Liver (tissue), 9 donors: ENCODE data around the gene STAT6. TPM values are rescaled to one million over a fixed set of nuclear protein-coding genes. Genes with fewer than 3 reads are reported as not detected.

Source experiments
- DNase-seq: peaks from one replicate; pipeline ENCODE4 v3.0.0-alpha.2; 2017; ENCODE audit warnings: low spot score
- H3K27ac ChIP-seq, 2 donors: one replicate each; pipeline ENCODE4 v1.7.0; 2013; ENCODE audit warnings: inconsistent platforms in 2 of 2, low read length in 2 of 2, control low read depth in 1 of 2, low read depth in 1 of 2, mild to moderate bottlenecking in 1 of 2
- H3K27me3 ChIP-seq, 4 donors: one replicate each; pipeline versions ENCODE4 v1.6.1 to v1.7.0; 2013; ENCODE audit warnings: low read length in 3 of 4, inconsistent platforms in 1 of 4, mild to moderate bottlenecking in 1 of 4, moderate library complexity in 1 of 4; ENCODE audit not compliant: control insufficient read depth in 4 of 4, insufficient read depth in 4 of 4
- H3K36me3 ChIP-seq, 4 donors: one replicate each; pipeline versions ENCODE4 v1.6.1 to v1.7.0; 2013; ENCODE audit warnings: low read length in 3 of 4, mild to moderate bottlenecking in 3 of 4, low read depth in 1 of 4, moderate library complexity in 1 of 4; ENCODE audit not compliant: control insufficient read depth in 4 of 4, insufficient read depth in 3 of 4
- H3K4me1 ChIP-seq, 4 donors: one replicate each; pipeline versions ENCODE4 v1.6.1 to v1.7.0; 2013; ENCODE audit warnings: low read length in 3 of 4, mild to moderate bottlenecking in 3 of 4, moderate library complexity in 1 of 4; ENCODE audit not compliant: control insufficient read depth in 4 of 4, insufficient read depth in 4 of 4
- H3K4me3 ChIP-seq, 3 donors: one replicate each; pipeline versions ENCODE4 v1.6.1 to v1.7.0; 2013; ENCODE audit warnings: low read length in 3 of 3, control low read depth in 1 of 3, low read depth in 1 of 3, mild to moderate bottlenecking in 1 of 3
- H3K9ac ChIP-seq, 2 donors: one replicate each; pipeline ENCODE4 v1.7.0; 2013; ENCODE audit warnings: low read length in 2 of 2, mild to moderate bottlenecking in 2 of 2, moderate library complexity in 2 of 2, control low read depth in 1 of 2, low read depth in 1 of 2
- H3K9me3 ChIP-seq, 4 donors: one replicate each; pipeline versions ENCODE4 v1.6.1 to v1.7.0; 2013; ENCODE audit warnings: low read length in 3 of 4; ENCODE audit not compliant: control insufficient read depth in 4 of 4
- ATF3 ChIP-seq: IDR thresholded peaks from 2 replicates; pipeline ENCODE4 v1.6.1; 2016; ENCODE audit warnings: antibody characterized with exemption
- CTCF ChIP-seq: fragments of 150-350 bp; IDR thresholded peaks from 2 replicates; pipeline ENCODE4 v1.5.1; 2017; ENCODE audit warnings: improper control_type of control experiment, low read depth, low read length; ENCODE audit not compliant: missing input control
- EGR1 ChIP-seq, 2 donors: IDR thresholded peaks; 2 replicates each; pipeline ENCODE4 v1.6.1; 2016 to 2018; ENCODE audit warnings: antibody characterized with exemption in 2 of 2, low read depth in 2 of 2
- FOXA1 ChIP-seq: IDR thresholded peaks from 2 replicates; pipeline ENCODE4 v1.6.1; 2016; ENCODE audit warnings: antibody characterized with exemption
- FOXA2 ChIP-seq: IDR thresholded peaks from 2 replicates; pipeline ENCODE4 v1.6.1; 2016; ENCODE audit warnings: antibody characterized with exemption
- GABPA ChIP-seq, 2 donors: IDR thresholded peaks in 1 of 2; conservative IDR thresholded peaks in 1 of 2; 2 replicates each; pipeline ENCODE4 v1.6.1; 2016; ENCODE audit warnings: antibody characterized with exemption in 2 of 2, mild to moderate bottlenecking in 1 of 2, moderate library complexity in 1 of 2
- HNF4A ChIP-seq, 2 donors: conservative IDR thresholded peaks; 2 replicates each; pipeline ENCODE4 v1.6.1; 2016; ENCODE audit warnings: antibody characterized with exemption in 2 of 2, mild to moderate bottlenecking in 2 of 2
- HNF4G ChIP-seq: IDR thresholded peaks from 2 replicates; pipeline ENCODE4 v1.6.1; 2016; ENCODE audit warnings: antibody characterized with exemption
- JUND ChIP-seq, 2 donors: IDR thresholded peaks; 2 replicates each; pipeline ENCODE4 v1.6.1; 2016; ENCODE audit warnings: antibody characterized with exemption in 2 of 2
- NR2F2 ChIP-seq: IDR thresholded peaks from 2 replicates; pipeline ENCODE4 v1.6.1; 2016; ENCODE audit warnings: antibody characterized with exemption
- RAD21 ChIP-seq, 2 donors: IDR thresholded peaks; 2 replicates each; pipeline ENCODE4 v1.6.1; 2016; ENCODE audit warnings: antibody characterized with exemption in 2 of 2, mild to moderate bottlenecking in 2 of 2
- RXRA ChIP-seq, 2 donors: IDR thresholded peaks; 2 replicates each; pipeline ENCODE4 v1.6.1; 2017 to 2018; ENCODE audit warnings: antibody characterized with exemption in 2 of 2, mild to moderate bottlenecking in 1 of 2
- SP1 ChIP-seq: IDR thresholded peaks from 2 replicates; pipeline ENCODE4 v1.6.1; 2018; ENCODE audit warnings: antibody characterized with exemption, mild to moderate bottlenecking
- TAF1 ChIP-seq: conservative IDR thresholded peaks from 2 replicates; pipeline ENCODE4 v1.6.1; 2016; ENCODE audit warnings: antibody characterized with exemption, mild to moderate bottlenecking
- YY1 ChIP-seq: IDR thresholded peaks from 2 replicates; pipeline ENCODE4 v1.6.1; 2016; ENCODE audit warnings: antibody characterized with exemption, mild to moderate bottlenecking
- WGBS: extraction: QIAGEN DNeasy Blood & Tissue Kit; methylation state at CpG from one replicate; pipeline ENCODE4 v1.1.7; 2013; 5-methylcytosine and 5-hydroxymethylcytosine counted together
- polyA plus RNA-seq, 2 donors: library from polyadenylated mRNA; stranded (reverse) in 1 of 2; unstranded in 1 of 2; fragments of 200-250 nt in 1 of 2; fragments of >200 nt in 1 of 2; fragmentation: Nextera tagmentation in 1 of 2; extraction: Ambion mirVana in 1 of 2; gene quantifications; one replicate each; pipeline versions ENCODE4 v1.2.1 to v1.2.3, GENCODE V29; 2013 to 2015
- total RNA-seq, 2 donors: library from RNA; depleted of rRNA; stranded (reverse); fragments of >200 nt; gene quantifications; one replicate each; pipeline ENCODE4 v1.2.3, GENCODE V29; 2014
- TF ChIP-seq, protein P1 (sequence below): IDR thresholded peaks from 2 replicates; pipeline ENCODE4 v1.6.1; 2016; ENCODE audit warnings: antibody characterized with exemption, mild to moderate bottlenecking
- TF ChIP-seq, protein P2 (sequence below): IDR thresholded peaks from 2 replicates; pipeline ENCODE4 v1.6.1; 2016; ENCODE audit warnings: antibody characterized with exemption
- TF ChIP-seq, protein P3 (sequence below): IDR thresholded peaks from 2 replicates; pipeline ENCODE4 v1.6.1; 2016; ENCODE audit warnings: antibody characterized with exemption
- donor health status: healthy.
- donor health status: healthy.
- donor health status: healthy.
- donor health status: healthy.
- donor health status: healthy.

Gene STAT6
- total and polyA plus RNA-seq, 4 donors: 27.4 to 57.4 (median 43.6) TPM

- no peak for TF ChIP-seq FOXA1
- DNase-seq: no peak
- Histone ChIP-seq H3K27me3 (no peaks in the 10 kb centered on the region), H3K4me1 (peaks cover 15 to 73% (median 55%) of the 10 kb centered on the region in 4 donors), H3K36me3 (peaks cover 18 to 53% (median 41%) of the 10 kb centered on the region in 4 donors), H3K9me3 (no peaks in the 10 kb centered on the region), H3K9ac (peak overlapping the region in 1 of 2 donors; percentile 33), H3K4me3 (no peak overlapping the region), H3K27ac (peak overlapping the region; percentile 51 to 63)
- 85% methylated on average over 9 of the region's 9 CpGs for WGBS
Observed at GRCh38 chr12:57142121-57142520, 31.0 kb upstream of the STAT6 start.

DNA sequence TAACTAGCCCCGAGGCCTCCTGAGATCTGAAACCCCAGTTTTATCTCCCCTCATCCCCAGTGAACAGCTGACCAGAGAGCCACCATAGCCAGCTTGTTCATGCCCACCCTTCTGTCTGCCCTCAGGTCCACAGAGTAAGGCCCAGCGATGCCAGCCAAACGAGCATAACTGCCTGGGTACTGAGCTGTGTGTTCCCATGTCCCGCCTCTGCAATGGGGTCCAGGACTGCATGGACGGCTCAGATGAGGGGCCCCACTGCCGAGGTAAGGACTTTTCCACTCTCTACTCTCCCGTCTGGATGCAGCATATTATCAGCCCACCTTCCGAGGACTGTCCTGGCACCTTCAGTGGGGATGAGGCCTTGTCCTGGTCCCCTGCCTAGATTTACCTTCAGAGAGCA lies 30.1 kb upstream of the STAT6 start:
- Histone ChIP-seq H3K36me3 (peaks cover 17 to 48% (median 38%) of the 10 kb centered on the region in 4 donors), H3K9ac (no peak overlapping the region), H3K4me3 (no peak overlapping the region), H3K27me3 (no peaks in the 10 kb centered on the region), H3K4me1 (peaks cover 17 to 73% (median 54%) of the 10 kb centered on the region in 4 donors), H3K9me3 (no peaks in the 10 kb centered on the region), H3K27ac (peak overlapping the region; percentile 51 to 63)
- 91% methylated on average over 8 of the region's 8 CpGs for WGBS
- no peak for DNase-seq
- no peak for TF ChIP-seq FOXA1
- TF ChIP-seq, protein P1, sequence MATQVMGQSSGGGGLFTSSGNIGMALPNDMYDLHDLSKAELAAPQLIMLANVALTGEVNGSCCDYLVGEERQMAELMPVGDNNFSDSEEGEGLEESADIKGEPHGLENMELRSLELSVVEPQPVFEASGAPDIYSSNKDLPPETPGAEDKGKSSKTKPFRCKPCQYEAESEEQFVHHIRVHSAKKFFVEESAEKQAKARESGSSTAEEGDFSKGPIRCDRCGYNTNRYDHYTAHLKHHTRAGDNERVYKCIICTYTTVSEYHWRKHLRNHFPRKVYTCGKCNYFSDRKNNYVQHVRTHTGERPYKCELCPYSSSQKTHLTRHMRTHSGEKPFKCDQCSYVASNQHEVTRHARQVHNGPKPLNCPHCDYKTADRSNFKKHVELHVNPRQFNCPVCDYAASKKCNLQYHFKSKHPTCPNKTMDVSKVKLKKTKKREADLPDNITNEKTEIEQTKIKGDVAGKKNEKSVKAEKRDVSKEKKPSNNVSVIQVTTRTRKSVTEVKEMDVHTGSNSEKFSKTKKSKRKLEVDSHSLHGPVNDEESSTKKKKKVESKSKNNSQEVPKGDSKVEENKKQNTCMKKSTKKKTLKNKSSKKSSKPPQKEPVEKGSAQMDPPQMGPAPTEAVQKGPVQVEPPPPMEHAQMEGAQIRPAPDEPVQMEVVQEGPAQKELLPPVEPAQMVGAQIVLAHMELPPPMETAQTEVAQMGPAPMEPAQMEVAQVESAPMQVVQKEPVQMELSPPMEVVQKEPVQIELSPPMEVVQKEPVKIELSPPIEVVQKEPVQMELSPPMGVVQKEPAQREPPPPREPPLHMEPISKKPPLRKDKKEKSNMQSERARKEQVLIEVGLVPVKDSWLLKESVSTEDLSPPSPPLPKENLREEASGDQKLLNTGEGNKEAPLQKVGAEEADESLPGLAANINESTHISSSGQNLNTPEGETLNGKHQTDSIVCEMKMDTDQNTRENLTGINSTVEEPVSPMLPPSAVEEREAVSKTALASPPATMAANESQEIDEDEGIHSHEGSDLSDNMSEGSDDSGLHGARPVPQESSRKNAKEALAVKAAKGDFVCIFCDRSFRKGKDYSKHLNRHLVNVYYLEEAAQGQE: no peak
- TF ChIP-seq, protein P2, sequence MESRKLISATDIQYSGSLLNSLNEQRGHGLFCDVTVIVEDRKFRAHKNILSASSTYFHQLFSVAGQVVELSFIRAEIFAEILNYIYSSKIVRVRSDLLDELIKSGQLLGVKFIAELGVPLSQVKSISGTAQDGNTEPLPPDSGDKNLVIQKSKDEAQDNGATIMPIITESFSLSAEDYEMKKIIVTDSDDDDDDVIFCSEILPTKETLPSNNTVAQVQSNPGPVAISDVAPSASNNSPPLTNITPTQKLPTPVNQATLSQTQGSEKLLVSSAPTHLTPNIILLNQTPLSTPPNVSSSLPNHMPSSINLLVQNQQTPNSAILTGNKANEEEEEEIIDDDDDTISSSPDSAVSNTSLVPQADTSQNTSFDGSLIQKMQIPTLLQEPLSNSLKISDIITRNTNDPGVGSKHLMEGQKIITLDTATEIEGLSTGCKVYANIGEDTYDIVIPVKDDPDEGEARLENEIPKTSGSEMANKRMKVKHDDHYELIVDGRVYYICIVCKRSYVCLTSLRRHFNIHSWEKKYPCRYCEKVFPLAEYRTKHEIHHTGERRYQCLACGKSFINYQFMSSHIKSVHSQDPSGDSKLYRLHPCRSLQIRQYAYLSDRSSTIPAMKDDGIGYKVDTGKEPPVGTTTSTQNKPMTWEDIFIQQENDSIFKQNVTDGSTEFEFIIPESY: no peak
- TF ChIP-seq HNF4A (conservative IDR thresholded peaks at IDR 0.05): no peak
- no peak for TF ChIP-seq JUND (IDR thresholded peaks at IDR 0.05)
- TF ChIP-seq NR2F2: no peak
- TF ChIP-seq SP1: no peak
- TF ChIP-seq FOXA2: no peak
- TF ChIP-seq, protein P3, sequence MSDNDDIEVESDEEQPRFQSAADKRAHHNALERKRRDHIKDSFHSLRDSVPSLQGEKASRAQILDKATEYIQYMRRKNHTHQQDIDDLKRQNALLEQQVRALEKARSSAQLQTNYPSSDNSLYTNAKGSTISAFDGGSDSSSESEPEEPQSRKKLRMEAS: no peak
- TF ChIP-seq GABPA (IDR thresholded peaks at IDR 0.05 in 1 of 2, conservative IDR thresholded peaks at IDR 0.05 in 1 of 2): no peak
- no peak for TF ChIP-seq RAD21 (IDR thresholded peaks at IDR 0.05)
- no peak for TF ChIP-seq RXRA (IDR thresholded peaks at IDR 0.05)
- no peak for TF ChIP-seq HNF4G
- TF ChIP-seq YY1: no peak
- no peak for TF ChIP-seq CTCF
- TF ChIP-seq EGR1 (IDR thresholded peaks at IDR 0.05; ENCODE audit: low read depth in 2 of 2): no peak
- TF ChIP-seq TAF1: no peak
- no peak for TF ChIP-seq ATF3
